Measurements from ENCODE around the gene POGZ.

POGZ gene

GRCh38 chr1:151407304-151407703 is 52.0 kb downstream of the POGZ start:
- TF ChIP-seq CTCF (IDR thresholded peaks at IDR 0.05; ENCODE audit: low read depth, low read length, missing control alignments) = no peak
- in situ Hi-C loops (cut with HindIII; ENCODE audit: low sequenced_read_pairs) = no loop called here
- no peak for DNase-seq (ENCODE audit: low read depth)
- H3K4me3 ChIP-seq (ENCODE audit: low read depth, low read length) = no peak overlapping the region

- in situ Hi-C loops (cut with HindIII; ENCODE audit: low sequenced_read_pairs) = no loop called here
- TF ChIP-seq CTCF (IDR thresholded peaks at IDR 0.05; ENCODE audit: low read depth, low read length, missing control alignments) = no peak
- no peak overlapping the region for H3K4me3 ChIP-seq (ENCODE audit: low read depth, low read length)
- DNase-seq (ENCODE audit: low read depth) = no peak
Observed at GRCh38 chr1:151406176-151406575, 53.1 kb downstream of the POGZ start.

- no peak for DNase-seq (ENCODE audit: low read depth)
- no peak for TF ChIP-seq CTCF (IDR thresholded peaks at IDR 0.05; ENCODE audit: low read depth, low read length, missing control alignments)
- in situ Hi-C loops (cut with HindIII; ENCODE audit: low sequenced_read_pairs) = no loop called here
- H3K4me3 ChIP-seq (ENCODE audit: low read depth, low read length) = no peak overlapping the region
Observed at GRCh38 chr1:151405187-151405951, 53.9 kb downstream of the POGZ start.

- H3K4me3 ChIP-seq (ENCODE audit: low read depth, low read length) = no peak overlapping the region
- no peak for TF ChIP-seq CTCF (IDR thresholded peaks at IDR 0.05; ENCODE audit: low read depth, low read length, missing control alignments)
- in situ Hi-C loops (cut with HindIII; ENCODE audit: low sequenced_read_pairs) = no loop called here
- DNase-seq (ENCODE audit: low read depth) = no peak
Observed at GRCh38 chr1:151403612-151404011, 55.7 kb downstream of the POGZ start.

GRCh38 chr1:151402764-151403163 is 56.5 kb downstream of the POGZ start:
- in situ Hi-C loops (cut with HindIII; ENCODE audit: low sequenced_read_pairs) = no loop called here
- no peak overlapping the region for H3K4me3 ChIP-seq (ENCODE audit: low read depth, low read length)
- no peak for DNase-seq (ENCODE audit: low read depth)
- no peak for TF ChIP-seq CTCF (IDR thresholded peaks at IDR 0.05; ENCODE audit: low read depth, low read length, missing control alignments)

- H3K4me3 ChIP-seq (ENCODE audit: low read depth, low read length) = no peak overlapping the region
- in situ Hi-C loops (cut with HindIII; ENCODE audit: low sequenced_read_pairs) = no loop called here
- TF ChIP-seq CTCF (IDR thresholded peaks at IDR 0.05; ENCODE audit: low read depth, low read length, missing control alignments) = no peak
- DNase-seq (ENCODE audit: low read depth) = no peak
Observed at GRCh38 chr1:151401860-151402259, 57.4 kb downstream of the POGZ start.

Data from astrocyte of the cerebellum (primary cell).